Astrocyte (in vitro differentiated cells and primary cell): ENCODE data around the gene TRIO.

Source experiments
- EZH2 ChIP-seq: IDR thresholded peaks from 2 replicates; pipeline ENCODE4 v1.6.1; 2012; ENCODE audit warnings: mild to moderate bottlenecking, low read length, inconsistent platforms; ENCODE audit not compliant: insufficient read depth
- TF ChIP-seq, protein P1 (sequence below): IDR thresholded peaks from 2 replicates; pipeline ENCODE4 v1.5.1; 2011; ENCODE audit warnings: low read depth, mild to moderate bottlenecking, inconsistent platforms, low read length, moderate library complexity; ENCODE audit not compliant: insufficient read depth

DNA sequence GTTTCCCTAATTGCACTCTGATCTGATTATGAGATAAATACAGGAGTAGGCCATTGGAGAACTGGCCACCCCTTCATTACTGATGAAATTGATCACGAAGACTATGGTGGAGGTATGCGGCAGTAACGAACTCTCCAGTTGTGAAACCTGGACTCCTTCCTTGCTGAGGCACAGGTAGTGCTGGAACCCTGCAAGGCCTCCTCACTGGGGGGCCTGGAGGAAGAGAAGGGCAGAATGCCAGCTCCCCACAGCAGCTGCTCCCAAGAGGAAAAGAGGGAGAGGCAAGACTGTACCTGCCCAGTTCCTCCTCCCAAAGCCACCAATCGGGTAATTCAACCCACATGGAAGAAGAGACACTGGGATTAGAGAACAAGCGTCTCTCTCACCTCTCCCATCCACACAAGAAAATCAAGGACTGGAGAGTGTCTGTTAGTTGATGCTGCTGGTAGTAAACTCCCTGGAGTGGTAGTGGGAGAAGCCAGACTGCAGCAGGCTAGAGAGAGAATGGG, 19.1 kb upstream of the TRIO start:
- TF ChIP-seq, protein P1, sequence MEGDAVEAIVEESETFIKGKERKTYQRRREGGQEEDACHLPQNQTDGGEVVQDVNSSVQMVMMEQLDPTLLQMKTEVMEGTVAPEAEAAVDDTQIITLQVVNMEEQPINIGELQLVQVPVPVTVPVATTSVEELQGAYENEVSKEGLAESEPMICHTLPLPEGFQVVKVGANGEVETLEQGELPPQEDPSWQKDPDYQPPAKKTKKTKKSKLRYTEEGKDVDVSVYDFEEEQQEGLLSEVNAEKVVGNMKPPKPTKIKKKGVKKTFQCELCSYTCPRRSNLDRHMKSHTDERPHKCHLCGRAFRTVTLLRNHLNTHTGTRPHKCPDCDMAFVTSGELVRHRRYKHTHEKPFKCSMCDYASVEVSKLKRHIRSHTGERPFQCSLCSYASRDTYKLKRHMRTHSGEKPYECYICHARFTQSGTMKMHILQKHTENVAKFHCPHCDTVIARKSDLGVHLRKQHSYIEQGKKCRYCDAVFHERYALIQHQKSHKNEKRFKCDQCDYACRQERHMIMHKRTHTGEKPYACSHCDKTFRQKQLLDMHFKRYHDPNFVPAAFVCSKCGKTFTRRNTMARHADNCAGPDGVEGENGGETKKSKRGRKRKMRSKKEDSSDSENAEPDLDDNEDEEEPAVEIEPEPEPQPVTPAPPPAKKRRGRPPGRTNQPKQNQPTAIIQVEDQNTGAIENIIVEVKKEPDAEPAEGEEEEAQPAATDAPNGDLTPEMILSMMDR, result no peak
- TF ChIP-seq EZH2, result no peak
